HuH-7 (cell line): ENCODE results near the gene SBF2.

Source experiments
- DNase-seq: peaks from one replicate; pipeline ENCODE4 v3.0.0; 2011; ENCODE audit warnings: low spot score

Gene SBF2

DNA sequence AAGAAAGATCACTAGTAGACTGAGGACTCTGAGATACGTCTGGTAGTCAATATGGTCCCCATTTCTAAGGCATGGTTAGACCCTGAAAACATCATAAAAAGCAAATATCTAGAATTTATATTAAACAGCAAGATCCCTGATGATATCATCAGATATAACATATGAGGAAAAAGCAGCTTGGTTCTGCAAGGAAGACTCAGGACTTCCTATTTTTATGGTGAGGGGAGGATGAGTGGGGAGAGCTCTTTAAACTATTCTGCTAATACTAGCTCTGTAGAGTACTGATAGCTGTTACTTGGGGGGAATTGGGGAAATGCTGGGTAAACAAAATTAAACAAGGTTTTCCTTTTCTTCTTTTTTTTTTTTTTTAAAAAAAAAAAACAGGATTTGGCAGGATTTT is 394.3 kb downstream of the SBF2 start:
- no peak for DNase-seq

DNA sequence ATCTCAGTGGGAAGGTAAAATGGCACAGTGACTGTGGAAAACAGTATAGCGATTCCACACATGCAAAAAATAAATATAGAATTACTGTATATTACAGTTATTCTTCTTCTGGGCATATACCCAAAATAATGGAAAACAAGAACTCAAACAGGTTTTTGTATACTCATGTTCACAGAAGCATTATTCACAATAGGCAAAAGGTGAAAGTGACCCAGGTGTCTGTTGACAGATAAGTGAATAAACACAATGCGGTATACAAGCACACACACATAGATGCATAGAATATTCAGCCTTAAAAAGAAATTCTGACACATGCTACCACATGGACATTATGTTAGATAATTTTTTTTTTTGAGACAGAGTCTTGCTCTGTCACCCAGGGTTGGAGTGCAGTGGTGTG is 397.1 kb downstream of the SBF2 start:
- DNase-seq: no peak

DNA sequence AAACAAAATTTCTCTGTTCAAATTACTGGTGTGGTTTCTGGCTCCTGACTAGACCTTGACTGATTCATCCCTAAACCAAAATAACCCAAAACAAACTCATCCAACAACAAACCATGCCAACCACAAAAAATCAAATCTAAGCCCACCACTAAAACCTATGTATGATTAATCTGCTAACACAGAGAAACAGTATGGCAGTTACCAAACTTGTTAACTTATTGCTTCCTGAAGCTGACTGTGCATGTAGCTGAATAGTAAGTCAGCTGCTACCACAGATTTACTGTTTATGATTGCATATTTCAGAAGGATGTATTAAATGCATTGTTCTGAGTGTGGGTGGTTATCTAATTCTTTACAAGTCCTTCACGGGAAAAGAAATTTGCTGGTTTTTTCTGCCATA is 399.0 kb downstream of the SBF2 start:
- DNase-seq: no peak

DNA sequence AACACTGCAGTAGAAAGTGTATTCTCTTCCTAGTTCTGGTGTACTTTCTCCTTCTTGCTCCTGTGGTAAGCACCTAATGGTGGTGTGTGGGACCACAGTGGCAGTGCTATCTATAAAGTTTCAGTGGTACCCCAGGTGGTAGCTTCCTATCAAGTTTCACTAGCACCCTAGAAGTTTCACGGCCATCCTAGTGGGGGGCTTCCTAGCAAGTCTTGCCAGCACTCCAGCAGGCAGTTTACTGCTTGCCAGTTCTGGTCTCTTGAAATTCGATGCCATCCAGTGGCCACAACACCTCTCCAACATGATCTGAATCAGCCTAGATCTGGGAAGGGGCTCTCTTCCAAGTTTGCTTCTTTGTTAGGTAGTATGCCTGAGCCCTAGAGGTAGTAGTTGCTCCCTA is 400.5 kb downstream of the SBF2 start:
- no peak for DNase-seq

DNA sequence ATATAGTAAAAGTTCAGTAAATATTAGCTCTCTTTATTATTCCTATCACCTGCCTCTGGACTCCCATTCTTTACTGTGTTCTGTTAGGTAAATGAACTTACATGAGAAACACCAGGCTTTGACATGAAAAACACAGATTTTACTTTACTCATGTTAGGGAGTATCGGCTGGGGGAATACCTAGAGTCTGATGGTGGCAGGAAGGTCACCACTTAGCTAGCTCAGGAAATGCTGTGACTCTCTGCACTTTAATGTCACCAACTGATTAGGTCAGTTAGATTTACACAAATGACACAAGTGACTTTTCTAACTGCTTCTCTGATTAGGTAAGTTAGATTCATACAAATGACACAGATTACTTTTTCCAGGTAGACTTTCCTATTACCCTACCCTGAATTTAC is 405.1 kb downstream of the SBF2 start:
- no peak for DNase-seq

DNA sequence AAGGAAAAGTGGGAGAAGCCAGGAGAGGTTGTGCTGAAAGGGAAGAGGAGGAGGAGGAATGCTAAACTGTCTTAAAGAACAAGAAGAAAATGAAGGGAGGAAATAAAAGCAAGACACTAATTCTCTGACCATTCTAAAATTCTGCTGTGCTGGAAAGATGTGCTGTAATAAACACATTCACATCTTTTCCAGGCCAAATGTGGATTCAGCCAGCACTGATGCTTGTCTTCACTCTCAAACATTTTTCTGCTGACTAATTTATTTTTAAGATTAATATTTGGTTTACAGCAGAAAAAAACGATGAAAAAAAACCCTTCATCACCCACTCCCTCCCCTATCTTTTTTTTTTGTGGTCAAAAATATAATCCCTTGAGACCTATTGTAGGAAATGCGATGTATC is 406.5 kb downstream of the SBF2 start:
- no peak for DNase-seq

DNA sequence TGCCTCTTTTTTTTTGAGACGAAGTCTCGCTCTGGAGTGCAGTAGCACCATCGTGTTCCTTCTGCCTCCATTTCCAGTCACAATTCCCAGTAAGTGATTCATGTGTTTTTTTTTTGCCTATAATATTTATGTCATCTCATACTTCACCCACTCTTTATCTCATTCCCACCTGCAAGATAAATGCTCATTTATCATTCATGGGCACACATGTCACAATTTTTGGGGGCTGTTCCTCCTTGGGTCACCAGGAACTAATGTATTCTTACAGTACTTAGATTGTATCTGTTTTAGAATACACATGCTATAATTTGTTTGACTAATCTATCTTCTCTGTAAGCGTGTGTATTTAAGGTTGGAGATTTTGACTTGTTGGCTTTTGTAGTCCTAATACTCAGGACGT is 407.4 kb downstream of the SBF2 start:
- DNase-seq: no peak

DNA sequence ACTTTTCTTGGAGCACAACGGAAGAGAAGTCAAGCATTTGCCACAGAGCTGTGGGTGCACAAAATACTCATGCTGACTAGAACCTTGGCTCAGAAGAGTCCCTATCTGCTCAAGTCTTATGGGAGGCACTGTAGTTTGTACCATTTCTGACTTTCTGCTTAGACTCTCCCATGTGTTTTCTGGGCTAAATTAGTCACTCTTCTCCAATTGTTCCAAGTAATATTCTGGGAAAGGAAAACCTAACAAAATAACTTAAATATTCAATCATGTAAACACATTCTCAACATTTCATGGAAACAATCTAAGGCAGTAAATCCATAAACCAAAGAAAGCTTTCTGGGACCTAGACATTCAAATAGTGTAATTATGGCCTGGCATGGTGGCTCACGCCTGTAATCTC is 409.4 kb downstream of the SBF2 start:
- DNase-seq: no peak

DNA sequence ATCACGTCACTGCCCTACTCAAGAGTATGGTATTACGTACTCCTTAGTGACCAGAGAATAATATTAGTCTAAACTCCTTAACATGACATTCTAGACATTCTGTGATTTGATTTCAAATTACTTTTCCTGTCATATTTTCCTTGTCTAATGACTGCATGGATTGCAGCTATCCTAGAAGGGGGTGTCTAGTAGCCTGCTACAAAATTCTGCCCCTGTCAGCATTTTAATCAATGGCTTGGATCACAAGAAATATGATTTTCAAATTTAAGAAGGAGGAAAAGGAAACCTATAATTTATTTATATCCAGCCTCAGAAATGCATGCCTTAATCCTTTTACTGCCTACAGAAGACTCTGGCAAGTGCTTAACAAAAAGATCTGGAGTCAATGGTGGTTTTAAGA is 413.4 kb downstream of the SBF2 start:
- DNase-seq: no peak

DNA sequence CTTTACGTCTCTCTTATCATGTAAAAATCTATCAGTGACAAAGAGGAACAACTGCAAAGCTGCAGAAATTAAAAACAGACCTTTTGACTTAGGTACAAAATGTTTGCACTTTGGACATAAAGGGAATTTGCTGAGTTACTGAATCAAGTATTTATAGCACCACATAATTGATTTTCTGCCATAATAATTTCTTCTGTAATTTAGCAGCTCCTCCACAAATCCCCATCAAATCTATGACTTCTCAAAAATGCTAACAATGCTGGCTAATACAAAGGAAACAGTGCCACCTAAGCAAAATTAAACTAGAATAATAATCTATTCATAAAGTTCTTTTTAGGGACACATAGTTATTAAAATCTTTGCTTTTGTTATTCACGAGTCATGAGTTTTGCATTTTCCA is 415.1 kb downstream of the SBF2 start:
- DNase-seq: no peak

DNA sequence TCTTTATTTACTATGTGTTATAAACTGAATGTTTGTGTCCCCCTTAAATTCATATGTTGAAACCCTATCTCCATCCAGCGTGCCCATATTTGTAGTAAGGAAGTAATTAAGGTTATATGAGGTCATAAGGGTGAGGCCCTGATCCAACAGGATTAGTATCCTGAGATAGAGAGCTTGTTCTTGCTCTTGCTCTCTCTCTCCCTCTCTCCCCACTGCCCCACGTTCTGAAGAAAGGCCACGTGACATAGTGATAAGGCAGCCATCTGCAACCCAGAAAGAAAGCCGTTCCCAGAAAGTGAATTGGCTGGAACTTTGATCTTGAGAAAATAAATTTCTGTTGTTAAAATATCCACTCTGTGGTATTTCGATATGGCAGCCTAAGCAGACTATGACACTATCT is 417.7 kb downstream of the SBF2 start:
- no peak for DNase-seq

DNA sequence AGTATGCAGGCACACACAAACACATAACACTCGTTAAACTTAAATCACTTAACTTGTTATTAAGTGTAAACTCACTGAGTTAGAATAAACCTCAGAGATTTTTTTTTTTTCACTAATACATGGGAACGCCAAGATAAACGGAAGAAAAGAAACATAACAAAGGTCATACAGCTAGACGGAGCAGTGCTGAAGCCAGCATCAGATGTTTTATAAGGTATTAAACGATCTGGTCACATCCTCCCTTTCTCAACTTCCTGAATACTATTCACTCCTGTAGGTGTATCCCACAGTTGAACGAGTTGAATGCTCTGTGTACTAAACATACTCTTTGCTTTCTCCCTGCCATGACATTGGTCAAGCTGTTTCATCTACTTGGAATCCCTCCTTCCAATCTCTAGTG is 418.2 kb downstream of the SBF2 start:
- DNase-seq: no peak

DNA sequence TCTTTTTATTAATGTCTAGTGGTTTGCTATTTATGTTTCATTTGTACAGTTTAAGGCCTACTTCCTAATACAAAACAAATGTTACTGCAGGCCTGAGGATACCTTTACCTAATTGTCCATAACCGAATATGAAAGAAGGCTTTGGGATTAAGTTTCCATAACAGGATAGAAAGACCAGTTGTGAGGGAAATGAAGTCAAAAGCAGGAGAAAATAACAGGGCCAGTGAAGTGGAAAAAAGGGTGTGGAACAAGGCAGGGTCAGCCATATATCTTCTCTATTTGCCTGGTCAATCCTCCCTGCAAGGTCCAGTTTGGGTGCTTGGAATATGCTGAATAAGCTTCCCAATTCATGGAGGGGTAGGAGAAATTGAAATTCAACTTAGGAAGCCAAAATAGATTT is 418.6 kb downstream of the SBF2 start:
- no peak for DNase-seq

DNA sequence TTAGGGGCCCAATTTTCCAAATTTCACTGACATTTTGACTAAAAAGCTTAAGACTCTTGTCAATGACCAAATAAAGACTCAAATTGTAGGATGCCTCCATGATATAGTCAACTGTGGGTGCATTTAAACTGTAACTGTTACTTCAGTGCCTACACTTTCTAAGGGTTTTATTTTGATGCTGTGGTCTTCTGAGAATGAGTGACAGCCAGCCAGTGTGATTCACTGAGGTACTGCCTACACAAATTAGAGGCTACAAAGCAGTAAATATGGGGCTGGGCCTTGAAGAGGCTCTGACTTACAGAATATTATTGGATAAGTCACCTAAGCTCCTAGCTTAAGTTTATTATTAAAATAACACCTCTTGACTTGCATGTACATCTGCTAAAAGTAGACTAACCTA is 419.6 kb downstream of the SBF2 start:
- no peak for DNase-seq

DNA sequence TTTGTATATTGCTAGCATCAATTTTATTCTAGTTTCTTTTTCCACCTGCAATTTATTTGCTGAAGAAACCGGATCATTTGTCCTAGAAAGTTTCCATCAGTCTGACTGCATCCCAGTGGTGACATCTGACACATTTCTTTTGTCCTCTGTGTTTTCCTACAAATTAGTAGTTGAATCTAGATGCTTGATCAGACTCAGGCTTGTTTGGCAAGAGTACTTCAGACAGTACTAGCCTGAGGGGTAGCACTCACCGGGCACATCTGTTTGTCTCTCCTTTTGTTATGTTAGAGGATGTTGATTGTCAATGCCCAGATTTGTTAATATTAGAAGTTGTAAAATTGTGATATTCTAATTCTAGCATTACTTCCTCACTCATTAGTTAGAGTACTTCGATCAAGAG is 425.4 kb downstream of the SBF2 start:
- DNase-seq: no peak

DNA sequence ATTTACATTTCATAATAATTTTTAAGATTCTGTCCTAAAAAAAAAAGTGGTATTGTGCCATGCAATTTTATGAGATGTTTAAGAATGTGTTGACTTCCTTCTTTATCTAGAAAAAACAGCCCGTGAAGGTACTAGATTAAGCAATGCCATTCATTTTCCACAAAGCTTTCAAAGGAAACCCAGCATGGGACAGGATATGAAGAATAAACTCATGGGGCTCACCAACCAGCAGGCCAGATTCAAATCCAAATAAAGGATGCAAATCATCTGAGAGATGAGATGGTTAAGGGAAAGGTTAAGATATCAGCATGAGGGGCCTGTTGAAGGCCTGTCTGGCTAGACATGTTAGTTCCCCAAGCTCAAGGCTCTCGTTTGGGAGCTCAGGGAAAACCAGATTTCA is 431.0 kb downstream of the SBF2 start:
- DNase-seq: no peak

DNA sequence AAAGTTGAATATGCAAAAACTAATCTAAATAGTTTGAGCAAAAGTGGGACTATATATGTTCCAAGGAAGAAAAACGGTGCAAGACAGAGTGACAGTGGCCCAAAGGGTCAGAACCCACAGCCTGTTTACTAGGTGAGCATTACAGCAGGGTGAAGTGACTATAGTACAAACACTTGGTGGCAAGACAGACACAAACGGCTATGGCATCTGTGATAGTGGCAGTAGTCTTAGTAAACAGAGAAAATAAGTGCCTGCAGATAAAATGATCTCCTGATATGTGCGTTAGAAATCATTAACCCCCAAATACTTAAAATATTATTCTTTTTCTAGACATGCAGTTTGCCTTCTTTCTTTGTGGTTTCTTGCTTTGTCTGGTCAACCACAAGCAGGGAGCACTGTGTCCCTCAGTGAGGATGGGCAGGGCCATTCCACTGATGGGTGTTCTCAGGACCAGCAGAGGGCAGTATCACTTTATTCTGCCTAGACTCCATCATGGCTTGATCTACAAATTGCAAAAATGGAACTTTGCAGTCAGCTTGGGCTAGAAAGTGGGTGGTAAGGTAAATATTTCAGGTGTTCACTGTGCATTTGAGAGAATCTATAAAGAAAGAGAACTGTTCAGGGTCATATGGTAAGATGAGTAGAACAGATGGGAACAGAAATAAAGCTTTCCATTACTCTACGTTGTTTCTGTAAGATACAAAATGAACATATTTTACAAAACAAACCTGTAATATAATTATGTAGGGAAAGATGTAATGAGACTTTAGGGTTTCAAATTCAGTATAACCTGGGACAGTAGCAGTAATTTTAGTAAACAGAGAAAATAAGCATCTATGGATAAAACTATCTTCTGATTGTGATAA is 431.9 kb downstream of the SBF2 start:
- peak; percentile 52 for DNase-seq

DNA sequence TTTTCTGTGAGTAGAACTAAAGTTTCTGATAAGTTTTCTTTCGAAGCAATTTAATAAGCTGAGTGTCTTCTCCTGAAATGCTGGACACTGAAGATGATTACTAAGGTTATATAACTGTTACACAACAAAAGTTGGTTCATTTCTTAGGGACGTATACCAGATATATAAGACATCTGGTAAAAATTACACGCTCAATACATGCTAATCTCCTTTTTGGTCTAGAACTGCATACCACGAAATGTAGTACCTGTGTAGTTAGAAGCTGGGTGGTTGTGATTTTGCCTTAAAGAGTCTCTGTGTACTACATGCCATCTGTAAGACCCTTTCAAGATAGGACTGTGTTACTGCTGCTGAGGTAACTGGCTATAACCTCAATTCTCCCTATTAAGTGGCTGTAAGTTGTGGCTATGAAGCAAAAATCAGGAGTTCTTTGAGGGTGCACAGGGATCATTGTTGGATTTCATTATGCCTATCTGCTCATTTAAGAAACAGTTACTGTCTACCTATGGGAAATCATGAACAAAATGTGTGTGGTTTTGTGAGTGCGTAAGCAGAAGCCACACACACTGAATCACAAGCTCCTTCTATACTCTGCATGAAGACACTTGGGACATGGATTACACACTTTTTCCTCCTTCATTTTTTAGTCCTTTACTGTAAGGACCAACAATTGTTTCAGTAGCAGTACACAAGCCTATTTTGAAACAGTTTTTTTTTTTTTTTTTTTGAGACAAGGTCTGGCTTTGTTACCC is 434.3 kb downstream of the SBF2 start:
- DNase-seq: no peak

DNA sequence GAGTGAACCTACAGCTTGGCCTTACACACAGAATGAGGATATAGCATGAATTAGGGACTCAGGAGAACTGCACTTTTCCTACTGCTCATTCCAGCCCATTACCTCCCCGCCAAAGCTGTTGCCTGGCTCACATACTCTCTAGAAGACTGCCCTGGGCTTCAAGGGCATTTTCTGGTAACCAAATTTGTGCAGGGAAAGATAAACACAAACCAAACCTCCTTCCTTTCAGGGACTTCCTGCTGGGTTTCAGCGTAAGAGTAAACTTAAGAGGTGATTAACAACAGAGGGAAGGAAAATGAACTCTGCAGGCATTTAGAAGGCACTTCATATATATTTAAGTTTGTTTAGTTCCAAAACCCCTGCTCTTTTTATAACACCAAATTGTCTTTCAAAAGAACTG is 435.2 kb downstream of the SBF2 start:
- DNase-seq: no peak

DNA sequence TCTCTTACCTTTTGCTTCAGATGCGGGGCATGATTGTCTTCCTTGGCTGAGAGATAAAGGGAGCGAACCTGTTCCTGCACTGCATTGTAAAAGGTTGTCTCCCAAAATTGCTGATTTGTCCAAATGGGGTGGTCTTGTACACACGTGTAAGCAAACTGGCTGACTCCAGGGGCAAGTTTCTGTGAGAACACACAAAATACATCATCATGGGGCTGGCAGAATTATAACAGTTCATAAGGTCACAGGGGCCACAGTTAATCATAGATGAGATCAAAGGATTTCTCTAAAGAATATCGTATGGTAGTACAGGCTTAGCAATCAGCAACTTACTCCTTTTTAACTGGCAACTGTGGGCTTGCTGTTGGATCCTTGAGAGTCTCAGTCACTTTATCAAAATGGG is 435.8 kb downstream of the SBF2 start:
- no peak for DNase-seq

DNA sequence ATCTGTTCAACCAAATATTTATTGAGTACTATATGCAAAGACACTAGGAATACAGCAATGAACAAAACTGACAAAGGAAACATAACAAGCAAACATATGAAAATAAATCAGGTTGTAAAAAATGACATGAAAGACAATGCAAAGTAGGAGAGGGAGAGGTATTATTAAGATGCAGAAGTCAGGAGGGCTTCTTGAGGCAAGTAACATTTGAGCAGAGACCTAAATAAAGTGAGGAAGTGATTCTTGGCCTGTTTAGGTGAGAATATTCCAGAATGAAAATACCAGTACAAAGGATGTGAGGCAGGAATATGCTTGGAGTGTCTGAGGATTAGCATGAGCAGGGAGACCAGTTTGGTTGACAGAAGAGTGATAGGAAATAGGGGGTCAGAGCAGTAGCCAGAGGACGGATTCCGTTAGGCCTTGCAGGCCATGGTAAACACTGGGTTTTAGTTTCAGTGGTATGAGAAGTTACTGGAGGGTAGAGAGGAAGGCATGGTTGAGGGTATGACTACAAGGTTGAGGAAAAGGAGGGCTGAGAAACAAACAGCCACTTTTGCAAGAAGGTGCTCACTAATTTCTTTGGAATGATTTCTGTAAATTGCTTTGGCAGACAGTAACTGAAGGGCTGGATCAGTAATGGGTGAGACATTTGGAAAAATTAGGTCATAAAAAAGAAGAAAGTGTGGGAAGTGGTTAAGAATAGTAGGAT is 438.3 kb downstream of the SBF2 start:
- no peak for DNase-seq

DNA sequence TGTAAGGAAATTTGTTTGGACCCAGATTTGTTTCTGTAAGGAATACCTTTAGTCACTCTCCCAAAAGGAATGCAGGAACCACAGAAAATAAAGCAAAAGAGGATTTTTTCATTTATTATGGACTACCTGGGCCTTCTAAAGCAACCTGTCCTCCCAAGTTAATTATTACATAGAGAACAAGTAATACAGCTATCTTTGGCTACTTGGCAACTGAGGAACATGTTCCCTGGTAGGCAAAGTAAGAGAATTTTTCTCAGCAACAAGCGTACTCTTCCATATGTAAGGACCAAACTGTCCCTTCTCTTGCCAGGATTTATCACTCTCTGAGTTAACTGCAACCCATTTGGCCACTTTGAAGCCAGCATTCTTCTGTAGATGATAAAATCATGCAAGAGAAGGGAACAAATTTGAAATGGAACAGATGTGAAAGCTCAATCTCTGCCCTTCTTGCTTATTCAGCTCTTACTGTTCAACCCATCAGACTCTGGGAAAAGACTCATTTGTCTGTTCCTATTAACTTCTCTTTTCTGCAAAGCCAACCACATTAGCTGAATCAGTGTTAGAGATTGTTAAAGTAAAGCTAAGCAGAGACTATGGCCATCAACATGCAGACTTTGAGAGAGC is 440.0 kb downstream of the SBF2 start:
- DNase-seq: no peak

DNA sequence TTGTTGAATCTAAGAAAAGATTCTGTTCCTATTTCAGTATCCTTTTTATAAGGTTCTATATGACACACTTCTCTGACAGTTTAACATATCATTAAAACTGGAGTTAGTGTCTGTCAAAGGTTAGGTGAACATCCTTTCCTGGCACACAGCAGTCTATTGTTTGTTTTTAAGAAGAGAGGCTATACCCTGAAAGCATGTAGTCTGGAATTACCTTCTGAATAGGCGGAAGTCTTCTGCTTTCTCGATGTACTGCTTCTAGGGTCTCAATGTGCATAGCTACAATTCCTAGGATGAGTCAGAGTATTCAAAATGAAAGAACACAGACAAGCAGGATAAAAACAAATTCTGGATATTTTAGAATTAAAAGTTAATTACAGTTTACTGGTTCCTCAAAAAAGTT is 441.6 kb downstream of the SBF2 start:
- DNase-seq: no peak
